NCI-H1105 treated with DMSO at 0.1 percent for 48 hours (cell line): ENCODE measurements around the gene LDB3.
"Not testable (repeated sequence)": the region's sequence is repeated elsewhere in the genome, so short reads cannot be mapped to it uniquely, and the experiment has no call there.

Experiments used
- DNase-seq: peaks from one replicate; lab custom pipeline; 2025; lab: John Stamatoyannopoulos, UW

LDB3 gene

DNA sequence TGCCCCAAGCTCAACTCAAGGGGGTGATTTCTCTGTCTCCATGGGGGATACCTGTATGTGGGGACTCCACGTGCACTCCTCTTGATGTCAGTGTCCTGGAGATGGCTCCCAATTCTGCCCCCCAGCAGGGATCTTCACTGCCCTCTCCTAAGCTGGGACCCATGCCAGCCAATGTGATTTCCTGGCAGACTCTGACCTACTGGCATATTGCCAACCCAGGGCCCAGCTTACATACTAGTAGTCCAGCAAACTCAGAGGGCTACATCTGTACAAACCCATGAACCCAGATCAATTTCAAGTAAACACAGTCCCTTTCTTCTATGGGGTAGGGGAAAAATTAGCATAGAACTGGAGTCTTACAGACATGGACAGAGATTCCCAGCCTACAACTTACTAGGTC lies 61.9 kb downstream of the LDB3 start:
- peak; percentile 61 for DNase-seq

DNA sequence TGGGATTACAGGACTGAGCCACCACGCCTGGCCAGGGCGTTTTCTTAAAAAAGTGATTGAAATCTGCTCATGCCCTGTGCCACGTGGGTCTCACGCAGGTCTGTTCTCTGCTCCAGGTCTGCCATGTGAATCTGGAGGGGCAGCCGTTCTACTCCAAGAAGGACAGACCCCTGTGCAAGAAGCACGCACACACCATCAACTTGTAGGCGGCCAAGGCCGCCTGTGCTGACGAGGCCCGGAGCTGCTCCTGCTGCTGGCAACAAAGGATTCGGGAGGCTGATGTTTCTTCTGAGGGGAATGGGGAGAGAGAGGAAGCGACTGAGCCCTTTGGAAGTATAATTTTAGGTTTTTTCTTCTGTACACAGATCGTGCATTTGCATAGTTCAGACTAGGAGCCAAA lies 64.5 kb downstream of the LDB3 start:
- no peak for DNase-seq

DNA sequence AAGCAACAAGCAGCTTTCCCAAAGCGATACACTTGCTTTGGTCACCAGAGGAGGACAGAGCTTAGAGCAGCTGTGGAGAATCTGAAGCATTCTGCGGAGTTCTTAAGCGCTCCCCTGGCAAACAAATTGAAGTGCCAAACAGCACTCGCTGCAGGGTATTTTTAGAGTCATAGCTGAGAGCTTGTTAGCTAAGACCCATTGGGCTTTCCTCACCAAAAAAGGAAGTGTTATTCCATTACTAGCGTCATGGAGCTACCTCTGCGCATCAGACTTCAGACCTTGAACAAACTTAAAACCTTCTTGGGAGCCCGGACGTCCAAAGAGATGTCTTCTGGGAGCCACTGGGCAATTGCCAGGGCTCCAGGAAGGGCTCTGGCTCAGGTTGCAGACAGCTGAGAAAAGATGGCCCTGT lies 65.0 kb downstream of the LDB3 start:
- no peak for DNase-seq

DNA sequence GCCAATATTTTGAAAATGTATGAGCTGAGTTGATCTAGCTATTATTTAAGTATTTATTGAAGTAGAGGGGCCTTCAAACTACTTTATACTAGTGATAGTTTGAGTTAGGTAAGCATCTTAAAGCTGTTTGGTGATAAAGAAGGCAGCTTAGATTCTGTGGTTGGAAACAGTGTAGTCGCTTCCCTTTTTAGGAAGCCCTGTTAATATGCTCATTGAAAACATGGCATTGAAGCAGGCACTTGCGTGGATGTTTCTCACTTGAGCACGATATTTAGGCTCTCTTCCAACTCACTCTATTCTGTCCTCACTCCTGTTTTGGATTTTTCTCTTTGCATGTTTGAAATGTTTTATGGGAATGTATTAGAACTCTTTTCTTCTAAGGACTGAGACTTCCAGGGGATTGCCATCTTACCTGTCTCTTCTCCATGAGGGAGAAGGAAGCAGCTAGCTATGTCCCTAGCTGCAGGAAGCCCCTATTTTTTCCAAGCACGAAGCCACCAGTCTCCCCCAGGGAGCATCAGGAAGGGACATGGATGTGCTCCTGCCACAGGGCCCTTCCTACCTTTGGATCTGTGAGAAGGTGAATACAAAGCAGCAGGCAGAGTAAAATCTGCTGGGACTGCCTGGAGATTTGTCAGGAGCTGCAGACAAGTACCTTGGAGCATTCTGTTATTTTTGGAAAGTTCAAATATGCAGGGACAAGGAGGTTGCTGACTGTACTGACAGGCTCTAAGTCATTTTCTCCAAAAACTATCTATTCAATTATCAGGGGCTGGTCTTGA lies 66.1 kb downstream of the LDB3 start:
- DNase-seq = no peak

DNA sequence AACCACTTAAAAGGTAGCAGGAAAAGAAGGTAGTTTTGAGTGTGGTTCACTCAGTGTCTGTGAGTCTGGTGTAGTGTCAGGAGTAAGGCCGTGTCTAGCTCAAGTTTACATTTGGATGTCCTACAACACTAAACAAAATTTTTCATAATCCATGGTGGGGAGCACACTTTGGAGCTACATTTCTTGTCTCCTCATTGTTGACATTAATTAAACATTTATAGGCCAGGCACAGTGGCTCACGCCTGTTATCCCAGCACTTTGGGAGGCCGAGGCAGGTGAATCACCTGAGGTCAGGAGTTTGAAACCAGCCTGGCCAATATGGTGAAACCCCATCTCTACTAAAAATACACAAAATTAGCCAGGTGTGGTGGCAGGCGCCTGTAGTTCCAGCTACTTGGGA lies 67.0 kb downstream of the LDB3 start:
- not testable (repeated sequence) for DNase-seq

DNA sequence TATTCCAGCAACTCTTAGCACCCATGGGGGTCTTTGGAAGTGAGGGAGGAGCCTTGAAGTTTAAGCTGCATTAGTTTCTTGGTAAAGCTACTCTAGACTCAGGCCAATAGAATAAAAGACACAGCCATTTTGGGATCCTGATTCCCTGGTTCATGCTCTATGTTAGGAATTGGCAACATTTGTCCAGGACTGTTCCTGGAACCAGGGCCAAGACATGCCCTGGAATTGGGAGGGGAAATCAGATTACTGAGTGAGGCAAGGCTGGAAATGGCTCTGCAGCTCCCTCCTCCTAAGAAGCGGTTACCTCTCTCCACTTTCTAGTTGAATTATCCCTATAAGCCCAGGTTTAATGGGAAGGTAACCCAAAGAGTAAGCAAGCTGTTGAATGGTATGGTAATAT lies 73.9 kb downstream of the LDB3 start:
- no peak for DNase-seq

DNA sequence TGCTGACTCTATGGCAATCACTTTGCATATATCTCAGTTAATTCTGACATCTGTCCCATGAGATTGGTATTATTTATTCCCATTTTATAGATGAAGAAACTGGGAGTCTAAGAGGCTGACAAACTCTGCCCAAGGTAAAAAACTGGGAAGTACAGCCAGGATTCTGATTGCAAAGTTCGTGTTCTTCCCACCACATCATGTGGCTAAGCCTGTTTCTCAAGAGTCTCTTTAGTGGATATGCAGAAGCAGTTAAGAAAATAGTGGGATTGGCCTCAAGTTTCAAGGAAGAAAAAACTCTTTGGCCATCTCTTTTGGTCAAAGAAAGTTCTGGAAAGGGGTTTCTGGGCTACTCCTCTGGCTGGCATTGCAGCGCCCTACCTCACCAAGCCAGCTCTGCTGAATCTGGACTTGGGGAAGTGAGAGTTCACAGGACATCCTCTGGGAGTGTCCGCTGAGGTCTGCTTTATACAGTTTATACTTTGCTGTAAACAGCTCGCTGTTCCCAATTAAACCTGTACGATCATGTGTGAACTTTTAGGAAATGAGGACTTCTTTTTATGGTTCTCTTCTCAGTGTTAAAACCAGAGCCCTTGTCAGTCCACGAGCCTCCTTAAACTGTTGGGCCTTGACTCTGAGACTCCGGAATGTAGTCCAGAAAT lies 75.9 kb downstream of the LDB3 start:
- no peak for DNase-seq

DNA sequence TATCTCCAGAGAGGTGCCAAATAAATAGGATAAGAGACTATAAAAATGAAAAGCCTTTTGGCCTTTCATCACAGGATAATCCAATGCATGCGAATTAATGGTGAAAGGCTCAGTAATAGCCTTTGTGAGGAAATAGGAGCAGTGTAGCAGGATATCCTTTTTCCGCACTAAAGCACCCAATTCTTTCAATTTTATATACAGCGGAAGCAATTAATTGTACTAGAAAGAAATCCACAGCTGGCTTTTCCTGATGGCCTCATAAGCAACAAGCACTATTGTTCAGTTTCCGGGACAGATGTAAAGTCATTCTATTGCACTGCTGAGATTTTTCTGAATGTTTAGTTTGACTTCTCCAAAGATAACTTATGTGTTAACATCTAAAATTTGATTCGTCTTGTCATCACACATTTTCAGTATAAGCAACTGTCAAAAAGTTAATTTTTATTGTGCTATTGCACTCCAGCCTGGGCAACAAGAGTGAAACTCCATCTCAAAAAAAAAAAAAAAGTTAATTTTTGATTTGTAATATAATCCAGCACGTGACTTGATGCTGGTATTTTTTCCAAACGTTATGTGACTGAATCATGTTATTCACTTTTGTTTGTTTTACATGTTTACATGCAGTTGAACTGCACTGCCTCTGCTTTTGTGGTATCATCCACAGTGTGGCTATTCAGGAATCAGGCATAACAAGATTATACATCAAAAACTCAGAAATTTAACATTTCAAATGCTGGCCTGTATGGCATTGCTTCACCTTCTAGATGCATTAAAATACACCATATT lies 79.7 kb downstream of the LDB3 start:
- no peak for DNase-seq

DNA sequence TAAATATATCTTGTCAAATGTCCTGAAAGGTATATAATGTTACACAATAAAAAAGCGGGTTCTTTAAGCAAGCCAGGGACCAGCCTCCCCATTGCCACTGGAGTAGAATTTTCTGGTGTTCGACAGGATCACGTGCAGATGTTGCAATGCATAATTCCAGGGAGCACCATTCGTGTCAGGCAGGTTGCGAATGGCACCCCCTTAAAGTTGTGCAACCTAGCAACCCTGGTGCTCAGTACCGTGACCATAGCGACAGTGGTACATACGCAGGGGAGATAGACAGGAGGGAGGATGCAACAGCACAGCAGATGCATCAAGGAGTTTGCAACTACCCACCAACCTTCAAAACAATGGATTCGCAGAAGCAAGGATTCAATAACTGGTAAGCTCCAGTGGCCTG lies 81.5 kb downstream of the LDB3 start:
- no peak for DNase-seq

DNA sequence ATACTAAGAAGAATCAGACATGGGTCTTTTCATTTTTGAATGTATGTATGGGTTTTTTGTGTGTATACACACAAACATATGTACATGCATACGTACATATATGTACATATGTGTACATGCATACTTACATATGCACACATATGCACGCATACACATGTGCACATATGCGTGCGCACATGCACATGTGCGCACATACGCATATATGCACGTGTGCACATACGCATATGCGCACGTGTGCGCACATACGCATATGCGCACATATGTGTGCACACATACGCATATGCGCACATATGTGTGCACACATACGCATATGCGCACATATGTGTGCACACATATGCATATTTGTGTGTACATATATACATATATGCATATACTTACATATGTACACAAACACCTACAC lies 83.2 kb downstream of the LDB3 start:
- no peak for DNase-seq

DNA sequence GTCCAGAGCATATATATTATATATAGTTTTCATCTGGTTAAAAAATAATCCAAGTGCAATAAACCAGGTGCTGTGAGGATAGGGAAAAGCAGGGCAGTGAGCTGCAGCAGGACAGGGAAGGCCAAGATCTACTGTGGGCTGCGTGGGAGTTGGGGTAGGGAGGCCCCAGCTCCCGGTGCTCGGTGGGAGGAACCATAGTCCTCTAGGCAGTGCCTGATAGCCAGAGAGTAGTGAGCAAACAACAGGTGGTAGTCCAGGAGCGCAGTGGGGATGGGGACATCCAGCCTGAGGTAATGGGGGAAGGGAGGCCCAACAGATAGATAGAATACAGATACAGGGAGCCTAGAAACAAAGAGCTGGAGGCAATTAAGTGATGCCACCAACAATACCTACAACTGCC lies 84.0 kb downstream of the LDB3 start:
- no peak for DNase-seq

DNA sequence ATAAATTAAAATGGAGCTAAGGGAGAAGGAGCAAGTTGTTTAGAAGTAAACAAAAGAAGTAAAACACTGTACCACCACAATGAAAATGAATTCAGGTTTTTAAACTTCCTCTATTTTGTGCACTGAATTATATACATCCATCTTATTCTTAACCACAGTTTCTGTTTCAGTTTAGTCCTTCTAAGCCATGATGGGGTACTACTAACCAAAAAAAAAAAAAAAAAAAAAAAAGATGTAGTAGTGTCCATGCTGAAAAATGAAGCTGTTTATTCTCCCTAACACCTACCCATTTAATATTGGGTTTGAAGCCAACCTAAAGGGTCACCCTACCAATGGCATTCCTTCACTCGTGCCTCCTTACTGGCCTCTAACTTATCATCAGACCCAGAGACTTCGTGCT lies 84.7 kb downstream of the LDB3 start:
- DNase-seq = no peak

DNA sequence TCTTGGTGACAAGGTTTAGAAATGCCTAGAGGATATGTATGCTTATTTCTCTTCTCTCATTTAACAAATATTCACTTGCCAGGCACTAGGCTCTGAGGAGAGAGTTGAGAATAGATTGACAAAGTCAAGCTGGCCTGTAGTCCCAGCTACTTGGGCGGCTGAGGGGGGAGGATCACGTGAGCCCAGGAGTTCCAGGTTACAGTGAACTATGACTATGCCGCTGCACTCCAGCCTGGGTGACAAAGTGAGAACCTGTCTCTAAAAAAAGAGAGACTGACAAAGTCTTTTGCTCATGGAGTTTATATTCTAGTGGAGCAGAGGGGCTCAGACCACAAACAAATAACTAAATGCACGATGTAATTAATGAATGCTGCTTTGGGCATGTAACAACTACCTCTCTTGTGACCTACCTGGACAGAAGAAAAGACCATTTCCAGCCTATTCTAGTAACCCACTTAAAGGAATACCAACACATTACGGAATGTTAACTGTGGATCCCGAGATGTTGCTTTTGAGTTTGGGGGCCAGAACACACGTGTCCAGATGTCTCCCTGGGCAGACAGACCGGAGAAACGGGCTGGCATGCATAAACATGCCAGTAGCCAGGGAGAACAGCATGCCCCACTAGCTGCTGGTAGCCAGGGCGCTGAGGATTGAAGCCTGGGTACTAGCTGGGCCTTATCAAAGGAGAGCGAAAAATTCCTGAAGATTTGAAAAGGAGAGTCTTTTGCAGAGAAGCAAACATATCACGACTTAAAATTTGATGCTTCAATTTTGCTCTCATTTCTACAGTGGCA lies 85.5 kb downstream of the LDB3 start:
- DNase-seq = no peak

DNA sequence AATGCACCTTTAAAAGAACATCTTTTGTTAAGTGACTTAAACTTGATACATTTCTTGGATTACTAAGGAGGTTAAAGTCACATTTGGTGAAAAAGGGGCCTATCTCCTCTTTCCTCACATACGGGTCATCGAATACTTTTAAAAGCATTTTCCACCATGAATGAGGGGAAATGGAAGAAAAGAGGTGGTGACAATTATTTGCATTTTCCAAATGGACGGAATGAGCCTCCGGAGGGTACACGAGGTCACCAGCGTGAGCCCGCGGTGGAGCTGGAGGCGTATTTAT lies 87.1 kb downstream of the LDB3 start:
- no peak for DNase-seq

DNA sequence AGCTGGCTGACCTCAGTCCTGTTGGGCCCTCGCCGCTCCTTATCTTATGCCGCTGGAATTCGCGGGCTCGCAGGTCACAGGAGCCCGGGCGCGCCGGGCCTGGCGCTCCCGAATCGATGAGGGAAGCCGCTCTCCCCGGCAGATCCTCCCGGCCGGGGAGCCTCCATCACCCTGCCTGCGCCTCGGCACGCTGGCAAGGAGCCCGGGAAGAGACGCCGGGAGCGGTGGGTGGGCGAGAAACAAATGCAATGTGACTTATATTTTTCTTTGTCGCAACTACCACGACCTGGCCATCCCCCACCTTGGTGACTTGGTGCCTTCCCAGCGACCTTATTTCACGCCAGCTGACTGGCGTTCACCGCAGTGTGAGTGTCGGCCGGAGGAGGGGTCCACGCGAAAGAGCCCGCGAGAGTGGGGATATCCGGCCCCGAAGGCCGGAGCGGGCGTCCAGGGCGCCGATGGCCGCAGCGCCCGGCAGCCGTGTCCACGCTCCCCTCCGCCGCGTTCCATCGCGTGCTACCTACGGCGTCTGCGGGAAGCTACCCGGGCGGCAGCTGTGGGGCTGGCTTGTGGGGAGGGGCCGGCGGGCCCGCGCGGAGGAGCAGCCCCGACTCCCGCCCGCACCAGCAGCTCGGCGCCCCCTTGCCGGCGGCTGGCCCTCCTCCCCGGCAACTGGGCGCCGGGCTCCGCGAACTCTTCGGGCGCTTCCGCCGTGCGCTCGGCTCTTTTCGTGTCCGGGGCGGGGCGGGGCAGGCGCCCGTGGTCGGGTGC lies 87.6 kb downstream of the LDB3 start:
- DNase-seq = peak; percentile 78

DNA sequence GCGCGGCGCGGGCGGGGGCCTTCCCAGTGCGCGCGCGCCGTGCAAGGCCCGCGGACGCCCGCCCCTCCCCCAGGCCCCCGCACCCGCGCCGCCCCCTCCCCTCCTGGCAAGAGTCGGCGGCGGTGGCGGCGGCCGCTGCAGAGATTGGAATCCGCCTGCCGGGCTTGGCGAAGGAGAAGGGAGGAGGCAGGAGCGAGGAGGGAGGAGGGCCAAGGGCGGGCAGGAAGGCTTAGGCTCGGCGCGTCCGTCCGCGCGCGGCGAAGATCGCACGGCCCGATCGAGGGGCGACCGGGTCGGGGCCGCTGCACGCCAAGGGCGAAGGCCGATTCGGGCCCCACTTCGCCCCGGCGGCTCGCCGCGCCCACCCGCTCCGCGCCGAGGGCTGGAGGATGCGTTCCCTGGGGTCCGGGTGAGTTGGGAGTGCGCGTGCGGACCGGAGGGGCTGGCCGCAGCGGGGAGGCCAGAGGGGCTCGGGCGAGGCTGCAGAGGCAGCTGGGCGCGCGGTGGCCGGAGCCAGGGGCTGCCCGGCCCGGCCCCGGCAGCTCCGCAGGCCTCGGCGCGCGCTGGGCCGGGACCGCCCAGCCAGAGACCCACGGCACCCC lies 88.3 kb downstream of the LDB3 start, which contains the start of gene BMPR1A:
Gene BMPR1A (plus strand): TSS at position 109 of the 602 bp plus-strand sequence. CDS start 119,400 bp downstream, outside the sequence.
- no peak for DNase-seq

DNA sequence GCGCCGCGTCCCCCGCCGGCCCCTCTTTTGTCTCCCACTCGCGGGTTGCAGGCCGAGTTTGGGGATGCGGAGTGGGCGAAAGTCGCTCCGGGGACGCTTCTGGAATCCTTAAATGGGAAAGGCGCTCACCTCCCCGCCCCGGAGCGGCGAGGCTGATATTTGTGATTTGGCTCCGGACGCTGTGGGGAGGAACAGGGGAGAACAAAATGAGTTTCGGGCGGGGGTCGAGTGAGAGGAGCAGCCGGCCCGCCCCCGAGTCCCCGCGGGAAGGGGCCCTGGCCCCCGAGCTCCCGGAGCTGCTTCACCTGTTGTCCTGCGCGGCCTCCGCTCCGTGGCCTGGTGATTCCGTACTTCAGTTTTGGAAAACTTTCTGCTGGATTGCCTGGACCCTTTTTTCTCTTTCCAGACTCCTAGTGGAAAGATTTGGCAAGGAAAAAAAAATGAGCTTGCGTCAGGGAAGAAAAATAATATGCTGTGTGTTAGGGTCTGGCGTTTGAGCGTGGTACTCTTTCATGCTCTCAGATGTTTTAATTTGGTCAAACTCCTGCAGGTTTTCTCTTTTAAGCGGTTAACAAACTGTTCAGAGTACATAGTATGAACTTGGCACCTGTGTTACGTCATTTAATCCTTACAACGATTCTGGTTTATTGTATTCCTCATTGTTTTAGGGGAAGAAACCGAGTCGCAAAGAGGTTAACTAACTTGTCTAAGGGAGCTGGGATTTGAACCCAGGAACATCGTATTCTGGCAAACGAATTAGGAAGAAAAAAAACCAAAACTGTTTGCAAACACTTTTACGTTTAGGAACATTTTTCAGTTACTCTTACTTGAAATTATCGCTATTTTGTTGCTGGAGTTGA lies 89.0 kb downstream of the LDB3 start:
- DNase-seq = peak; percentile 8

DNA sequence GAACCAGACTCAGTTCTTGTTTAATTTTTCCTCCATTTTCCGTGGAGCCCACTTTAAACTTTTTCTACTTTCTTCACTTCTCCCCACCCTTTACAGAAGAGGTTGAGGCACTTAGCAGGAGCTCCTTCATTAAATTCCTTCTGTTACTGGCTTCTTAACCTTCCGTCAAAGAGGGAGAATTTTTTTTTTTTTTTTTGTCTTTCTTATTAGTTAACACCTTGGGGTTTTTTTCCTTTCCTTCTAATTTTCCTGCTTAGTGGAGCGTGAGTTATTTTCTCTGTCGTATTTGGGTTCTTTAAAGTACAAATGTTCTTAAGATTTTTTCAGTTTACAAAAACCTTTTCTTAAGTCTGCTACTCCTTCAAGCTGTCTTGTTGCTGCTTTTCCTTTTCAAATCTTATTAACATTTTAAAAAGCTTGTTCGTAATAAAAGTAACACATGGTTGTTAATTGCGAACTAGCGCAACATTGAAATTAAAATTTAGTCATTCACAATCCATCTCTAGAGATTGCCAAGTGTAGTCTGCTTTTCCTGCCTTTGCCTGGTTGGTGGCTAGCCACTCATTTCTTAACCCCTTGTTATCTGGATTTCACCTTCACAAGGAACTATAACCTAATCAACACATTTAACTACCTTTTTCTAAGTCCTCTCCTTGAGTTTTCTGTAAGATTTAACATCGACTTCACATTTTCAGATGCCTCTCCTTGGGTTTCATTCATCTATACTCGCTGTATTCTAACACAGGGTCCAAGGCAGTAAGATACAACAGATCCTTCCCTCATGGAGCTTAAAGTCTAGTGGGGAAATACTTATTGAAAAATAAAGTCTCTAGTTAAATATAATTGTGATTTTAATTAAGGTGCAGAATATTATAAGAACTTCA lies 90.1 kb downstream of the LDB3 start:
- DNase-seq = no peak

DNA sequence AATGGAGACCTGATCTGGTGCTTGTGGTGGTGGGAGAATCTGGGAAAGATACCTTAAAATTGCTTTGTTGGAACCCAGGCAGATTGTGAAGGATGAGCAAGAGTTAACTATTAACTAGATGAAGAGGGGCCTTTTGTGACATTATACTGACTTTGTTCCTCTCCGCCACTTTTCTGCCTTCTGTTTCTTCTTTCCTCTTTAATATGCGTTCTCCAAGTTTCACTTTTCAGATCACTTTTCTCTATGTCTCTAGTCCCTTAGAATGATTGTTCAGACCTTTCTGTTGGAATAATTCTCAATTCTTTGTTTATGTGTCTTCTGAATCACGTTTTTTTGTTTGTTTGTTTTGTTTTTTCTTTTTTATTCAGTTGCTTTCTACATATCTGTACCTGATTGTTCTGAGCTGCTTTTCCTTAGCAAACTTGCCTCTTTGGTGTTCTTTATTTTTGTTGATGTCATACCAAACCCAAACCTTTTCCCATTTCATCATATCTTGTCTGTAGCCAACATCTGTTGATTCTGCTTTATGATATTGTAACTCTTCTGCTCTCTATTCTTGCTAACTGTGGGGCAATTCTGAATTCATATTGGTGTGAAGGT lies 90.9 kb downstream of the LDB3 start:
- DNase-seq = no peak
